HG03139 (cell line): Measurements from ENCODE around the gene NUTM2D.
"Not testable (repeated sequence)": the region's sequence is repeated elsewhere in the genome, so short reads cannot be mapped to it uniquely, and the experiment has no call there.

Experiments
- ATAC-seq: cut with Tn5 transposase; IDR thresholded peaks from one replicate; pipeline ENCODE4 v1.9.1; 2021; ENCODE audit not compliant: unreplicated experiment

NUTM2D gene

GRCh38 chr10:87374091-87374490, 16.5 kb downstream of the NUTM2D start:
- ATAC-seq, result not testable (repeated sequence)

- ATAC-seq, result not testable (repeated sequence)
Measured at GRCh38 chr10:87379115-87379514, 21.6 kb downstream of the NUTM2D start.

- not testable (repeated sequence) for ATAC-seq
Measured at GRCh38 chr10:87383149-87383857, 25.8 kb downstream of the NUTM2D start.

- not testable (repeated sequence) for ATAC-seq
Measured at GRCh38 chr10:87384283-87384682, 26.7 kb downstream of the NUTM2D start.

- not testable (repeated sequence) for ATAC-seq
Measured at GRCh38 chr10:87385762-87386360, 28.3 kb downstream of the NUTM2D start.

GRCh38 chr10:87391360-87391759, 33.8 kb downstream of the NUTM2D start:
- not testable (repeated sequence) for ATAC-seq

GRCh38 chr10:87396206-87396605, 38.7 kb downstream of the NUTM2D start:
- not testable (repeated sequence) for ATAC-seq

GRCh38 chr10:87398436-87398835, 40.9 kb downstream of the NUTM2D start:
- ATAC-seq, result not testable (repeated sequence)

- not testable (repeated sequence) for ATAC-seq
Measured at GRCh38 chr10:87407516-87408467, 50.2 kb downstream of the NUTM2D start.

GRCh38 chr10:87413921-87414320, 56.4 kb downstream of the NUTM2D start:
- ATAC-seq, result not testable (repeated sequence)
